Neutrophil (primary cell): Measurements from ENCODE around the gene PGF.

Experiments
- H3K27ac ChIP-seq: fragments of 200-600 bp; sonication (generic); 2 replicates; pipeline ENCODE4 v1.5.1; 2016; ENCODE audit warnings: mild to moderate bottlenecking, moderate library complexity
- H3K27me3 ChIP-seq: fragments of 200-600 bp; sonication (generic); 2 replicates; pipeline ENCODE4 v1.6.0; 2016; ENCODE audit warnings: mild to moderate bottlenecking
- H3K36me3 ChIP-seq: fragments of 200-600 bp; sonication (generic); 2 replicates; pipeline ENCODE4 v1.5.1; 2017
- H3K4me1 ChIP-seq, 2 experiments: fragments of 200-600 bp in 1 of 2; sonication (generic) in 1 of 2; 1 replicate in 1 of 2; 2 replicates in 1 of 2; pipeline versions ENCODE4 v1.5.1 to v1.6.1; 2013 to 2016; ENCODE audit warnings: low read depth in 1 of 2, low read length in 1 of 2, mild to moderate bottlenecking in 1 of 2, moderate library complexity in 1 of 2; ENCODE audit not compliant: control insufficient read depth in 1 of 2, insufficient read depth in 1 of 2
- H3K4me3 ChIP-seq, 2 experiments: fragments of 200-600 bp in 1 of 2; sonication (generic) in 1 of 2; 1 replicate in 1 of 2; 2 replicates in 1 of 2; pipeline ENCODE4 v1.5.1; 2013 to 2016; ENCODE audit warnings: low read depth in 1 of 2, low read length in 1 of 2, mild to moderate bottlenecking in 1 of 2, moderate library complexity in 1 of 2
- H3K9me3 ChIP-seq: fragments of 200-600 bp; sonication (generic); 2 replicates; pipeline ENCODE4 v1.5.1; 2016
- CTCF ChIP-seq: fragments of 200-600 bp; sonication (generic); IDR thresholded peaks from 2 replicates; pipeline ENCODE4 v1.5.1; 2016; ENCODE audit warnings: antibody characterized with exemption

The PGF gene

GRCh38 chr14:74950795-74951442, 4.5 kb downstream of the PGF start:
- no peaks in the 10 kb centered on the region for H3K36me3 ChIP-seq

GRCh38 chr14:74949859-74950573, 5.4 kb downstream of the PGF start:
- H3K27ac ChIP-seq = no peak overlapping the region
- no peaks in the 10 kb centered on the region for H3K9me3 ChIP-seq
- peaks cover 1 to 10% of the 10 kb centered on the region in 2 experiments for H3K4me1 ChIP-seq
- H3K27me3 ChIP-seq = peaks cover 27% of the 10 kb centered on the region
- H3K36me3 ChIP-seq = no peaks in the 10 kb centered on the region
- TF ChIP-seq CTCF = no peak
- no peak overlapping the region for H3K4me3 ChIP-seq

More at GRCh38 chr14:74950795-74951442, 4.5 kb downstream of the PGF start:
- no peak overlapping the region for H3K4me3 ChIP-seq
- H3K27ac ChIP-seq = no peak overlapping the region
- H3K4me1 ChIP-seq = peaks cover 3 to 19% of the 10 kb centered on the region in 2 experiments
- H3K9me3 ChIP-seq = no peaks in the 10 kb centered on the region
- peaks cover 36% of the 10 kb centered on the region for H3K27me3 ChIP-seq
- no peak for TF ChIP-seq CTCF

- H3K4me3 ChIP-seq = no peak overlapping the region
- H3K27ac ChIP-seq = no peak overlapping the region
- H3K36me3 ChIP-seq = no peaks in the 10 kb centered on the region
- no peak for TF ChIP-seq CTCF
- peaks cover 0 to 6% of the 10 kb centered on the region in 2 experiments for H3K4me1 ChIP-seq
- H3K9me3 ChIP-seq = no peaks in the 10 kb centered on the region
- H3K27me3 ChIP-seq = peaks cover 18% of the 10 kb centered on the region
These were observed 6.2 kb downstream of the PGF start for GRCh38 chr14:74949191-74949601.

GRCh38 chr14:74948228-74949175, 6.9 kb downstream of the PGF start:
- TF ChIP-seq CTCF = no peak
- no peaks in the 10 kb centered on the region for H3K9me3 ChIP-seq
- H3K27me3 ChIP-seq = peaks cover 11% of the 10 kb centered on the region
- H3K36me3 ChIP-seq = no peaks in the 10 kb centered on the region
- no peak overlapping the region for H3K27ac ChIP-seq
- H3K4me3 ChIP-seq = no peak overlapping the region
- peaks cover 0 to 6% of the 10 kb centered on the region in 2 experiments for H3K4me1 ChIP-seq
